Breast epithelium (tissue), 4 donors: Measurements from ENCODE around the gene IRF2BP2. TPM values are rescaled to one million over a fixed set of nuclear protein-coding genes. Genes with fewer than 3 reads are reported as not detected.
A peak's percentile ranks its signal among the peaks of the same experiment; 100 is the strongest.

ENCODE experiments used
- DNase-seq, 2 donors: peaks; one replicate each; pipeline ENCODE4 v3.0.0-alpha.2; 2019; ENCODE audit warnings: low spot score in 2 of 2
- H3K27ac ChIP-seq, 2 donors: fragments of 200-600 bp; sonication (generic) in 1 of 2; one replicate each; pipeline ENCODE4 v1.5.1; 2016 to 2019; ENCODE audit warnings: mild to moderate bottlenecking in 1 of 2
- H3K27me3 ChIP-seq, 2 donors: fragments of 200-600 bp; sonication (generic) in 1 of 2; one replicate each; pipeline versions ENCODE4 v1.5.1 to v1.6.0; 2017 to 2019; ENCODE audit warnings: control low read depth in 1 of 2, mild to moderate bottlenecking in 1 of 2
- H3K36me3 ChIP-seq: fragments of 200-600 bp; one replicate; pipeline ENCODE4 v1.5.1; 2019
- H3K4me1 ChIP-seq, 2 donors: fragments of 200-600 bp; sonication (generic); one replicate each; pipeline ENCODE4 v1.5.1; 2016 to 2019; ENCODE audit warnings: control low read depth in 1 of 2
- H3K4me3 ChIP-seq, 3 donors: fragments of 200-600 bp; sonication (generic); 1 replicate in 2 of 3; 2 replicates in 1 of 3; pipeline ENCODE4 v1.5.1; 2016 to 2019; ENCODE audit warnings: mild to moderate bottlenecking in 3 of 3, moderate library complexity in 2 of 3
- H3K9me3 ChIP-seq, 2 donors: fragments of 200-600 bp; sonication (generic) in 1 of 2; one replicate each; pipeline ENCODE4 v1.5.1; 2016 to 2019; ENCODE audit warnings: control low read depth in 1 of 2
- POLR2A ChIP-seq: fragments of 450-650 bp; IDR thresholded peaks from one replicate; pipeline ENCODE4 v1.6.1; 2016; ENCODE audit warnings: antibody characterized with exemption, mild to moderate bottlenecking, moderate library complexity
- POLR2AphosphoS5 ChIP-seq, 3 donors: sonication (generic); formaldehyde crosslinking; IDR thresholded peaks; one replicate each; pipeline ENCODE4 v1.6.1; 2017; ENCODE audit warnings: antibody characterized with exemption in 3 of 3
- intact Hi-C: fragments of 100-400 bp; cut with DNase I; formaldehyde crosslinking; loops from one replicate; pipeline ENCODE4 v1.15.1; 2023; ENCODE audit warnings: low total_unique reads
- total RNA-seq, 3 donors: library from RNA; depleted of rRNA; stranded (reverse); fragments of >200 nt; gene quantifications; one replicate each; pipeline ENCODE4 v1.1.0, GENCODE V29; 2016
- TF ChIP-seq, protein P1 (sequence below), 3 donors: fragments of 450-650 bp; IDR thresholded peaks; one replicate each; pipeline ENCODE4 v1.5.1; 2016 to 2017; ENCODE audit warnings: antibody characterized with exemption in 3 of 3, mild to moderate bottlenecking in 3 of 3, moderate library complexity in 3 of 3

IRF2BP2 gene
- total RNA-seq, 3 donors from 2014 or later = 60.3 to 108 (median 84.9) TPM

DNA sequence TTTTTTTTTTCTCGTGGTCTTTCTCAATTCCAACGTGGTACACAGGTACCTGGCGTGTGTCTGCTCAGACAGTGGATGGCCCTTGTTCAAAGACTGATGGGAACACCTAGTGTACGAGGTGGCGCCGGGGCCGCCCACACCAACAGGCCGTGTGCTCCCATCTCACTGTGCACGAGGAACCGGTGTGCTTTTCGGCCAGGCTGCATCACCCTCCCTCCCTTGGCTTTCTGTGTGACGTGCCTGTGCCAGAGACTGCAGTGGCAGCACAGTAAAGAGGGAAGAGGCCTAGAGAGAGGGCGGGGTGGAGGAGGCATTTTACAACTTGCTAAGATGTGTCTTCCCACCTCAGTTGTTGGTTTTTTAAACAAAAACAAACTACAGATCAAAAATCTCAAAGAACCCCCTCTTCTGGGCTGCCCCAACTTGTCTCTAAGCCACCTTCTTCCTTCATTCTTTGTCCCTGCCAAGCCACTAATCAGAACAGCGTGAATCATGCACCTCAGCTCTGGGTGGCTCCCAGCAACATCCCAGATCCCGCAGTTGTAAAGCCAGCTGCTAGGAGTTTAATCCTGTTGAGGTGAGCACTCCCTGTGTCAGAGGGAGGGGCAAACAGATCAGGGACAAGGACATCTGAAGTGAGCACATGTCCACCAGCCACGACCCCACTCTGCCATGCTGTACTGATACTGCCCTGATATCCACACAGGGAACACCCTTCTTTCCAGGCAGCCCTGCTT, 20.7 kb downstream of the IRF2BP2 start:
- Histone ChIP-seq H3K36me3 (no peaks in the 10 kb centered on the region), H3K4me1 (peaks cover 0 to 2% of the 10 kb centered on the region in 2 donors), H3K9me3 (no peaks in the 10 kb centered on the region), H3K27me3 (no peaks in the 10 kb centered on the region), H3K4me3 (no peak overlapping the region), H3K27ac (peak overlapping the region; percentile 77 to 79)
- DNase-seq = peak in 1 of 2 donors; percentile 74
- TF ChIP-seq, protein P1, sequence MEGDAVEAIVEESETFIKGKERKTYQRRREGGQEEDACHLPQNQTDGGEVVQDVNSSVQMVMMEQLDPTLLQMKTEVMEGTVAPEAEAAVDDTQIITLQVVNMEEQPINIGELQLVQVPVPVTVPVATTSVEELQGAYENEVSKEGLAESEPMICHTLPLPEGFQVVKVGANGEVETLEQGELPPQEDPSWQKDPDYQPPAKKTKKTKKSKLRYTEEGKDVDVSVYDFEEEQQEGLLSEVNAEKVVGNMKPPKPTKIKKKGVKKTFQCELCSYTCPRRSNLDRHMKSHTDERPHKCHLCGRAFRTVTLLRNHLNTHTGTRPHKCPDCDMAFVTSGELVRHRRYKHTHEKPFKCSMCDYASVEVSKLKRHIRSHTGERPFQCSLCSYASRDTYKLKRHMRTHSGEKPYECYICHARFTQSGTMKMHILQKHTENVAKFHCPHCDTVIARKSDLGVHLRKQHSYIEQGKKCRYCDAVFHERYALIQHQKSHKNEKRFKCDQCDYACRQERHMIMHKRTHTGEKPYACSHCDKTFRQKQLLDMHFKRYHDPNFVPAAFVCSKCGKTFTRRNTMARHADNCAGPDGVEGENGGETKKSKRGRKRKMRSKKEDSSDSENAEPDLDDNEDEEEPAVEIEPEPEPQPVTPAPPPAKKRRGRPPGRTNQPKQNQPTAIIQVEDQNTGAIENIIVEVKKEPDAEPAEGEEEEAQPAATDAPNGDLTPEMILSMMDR (IDR thresholded peaks at IDR 0.05) = no peak
- TF ChIP-seq POLR2AphosphoS5 (IDR thresholded peaks at IDR 0.05) (peak in 1 of 3 donors; percentile 6), POLR2A (no peak)
- intact Hi-C loops = no loop called here

DNA sequence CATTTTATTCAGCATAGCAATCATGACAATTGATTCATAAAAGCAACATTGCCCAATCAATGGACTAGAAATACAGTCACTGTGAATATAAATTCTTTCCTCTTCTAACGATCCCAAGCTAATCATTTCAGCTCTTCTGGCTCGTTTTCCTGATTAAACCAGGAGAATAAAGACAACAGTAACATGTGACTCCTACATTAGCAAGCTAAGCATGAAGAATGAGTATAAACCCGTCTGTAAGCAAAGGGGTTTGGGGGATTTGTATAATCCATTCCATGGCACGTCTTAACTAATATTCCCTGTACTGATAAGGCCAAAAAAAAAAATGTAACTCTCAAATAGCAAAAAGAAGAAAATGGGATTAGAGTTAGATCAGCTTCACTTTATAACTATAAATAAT, 21.6 kb downstream of the IRF2BP2 start:
- peak overlapping the region in 1 of 2 donors; percentile 77 for H3K27ac ChIP-seq
- no peak for DNase-seq

DNA sequence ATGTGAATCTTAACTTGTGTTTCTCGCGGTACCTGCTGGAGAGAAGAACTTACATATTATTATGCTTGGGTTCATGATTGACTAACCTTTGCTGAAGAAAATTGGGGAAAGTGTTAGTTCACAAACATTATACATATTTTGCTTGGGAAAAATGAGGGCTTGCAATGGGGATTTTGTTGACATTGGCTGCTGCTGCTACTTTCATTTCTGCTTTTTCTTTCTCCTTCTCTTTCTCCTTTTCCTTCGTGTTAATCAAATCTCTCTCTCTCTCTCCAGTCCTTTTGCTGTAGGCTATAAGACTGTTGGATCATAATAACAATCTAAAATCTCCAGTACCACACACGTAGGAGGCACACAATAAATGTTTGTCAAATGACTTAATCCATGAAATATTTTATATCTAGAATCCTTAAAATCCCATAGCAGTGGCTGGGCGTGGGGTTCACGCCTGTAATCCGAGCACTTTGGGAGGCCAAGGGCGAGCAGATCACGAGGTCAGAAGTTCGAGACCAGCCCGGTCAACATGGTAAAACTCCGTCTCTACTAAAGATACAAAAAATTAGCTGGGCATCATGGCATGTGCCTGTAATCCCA, 23.0 kb downstream of the IRF2BP2 start:
- no peaks in the 10 kb centered on the region for H3K9me3 ChIP-seq
- peaks cover 0 to 2% of the 10 kb centered on the region in 2 donors for H3K4me1 ChIP-seq
- intact Hi-C loops = no loop called here
- no peaks in the 10 kb centered on the region for H3K27me3 ChIP-seq
- no peaks in the 10 kb centered on the region for H3K36me3 ChIP-seq
- H3K27ac ChIP-seq = peak overlapping the region; percentile 31 to 51
- DNase-seq = no peak
- TF ChIP-seq, protein P1 (IDR thresholded peaks at IDR 0.05) = no peak
- no peak for TF ChIP-seq POLR2A
- no peak for TF ChIP-seq POLR2AphosphoS5 (IDR thresholded peaks at IDR 0.05)
- H3K4me3 ChIP-seq = no peak overlapping the region

More for the DNA sequence above, 21.6 kb downstream of the IRF2BP2 start:
- H3K4me3 ChIP-seq = no peak overlapping the region
- no peaks in the 10 kb centered on the region for H3K9me3 ChIP-seq
- H3K27me3 ChIP-seq = no peaks in the 10 kb centered on the region
- TF ChIP-seq, protein P1 (IDR thresholded peaks at IDR 0.05) = no peak
- TF ChIP-seq POLR2A (no peak), POLR2AphosphoS5 (IDR thresholded peaks at IDR 0.05) (no peak)
- intact Hi-C loops = no loop called here
- H3K36me3 ChIP-seq = no peaks in the 10 kb centered on the region
- H3K4me1 ChIP-seq = peaks cover 0 to 2% of the 10 kb centered on the region in 2 donors

DNA sequence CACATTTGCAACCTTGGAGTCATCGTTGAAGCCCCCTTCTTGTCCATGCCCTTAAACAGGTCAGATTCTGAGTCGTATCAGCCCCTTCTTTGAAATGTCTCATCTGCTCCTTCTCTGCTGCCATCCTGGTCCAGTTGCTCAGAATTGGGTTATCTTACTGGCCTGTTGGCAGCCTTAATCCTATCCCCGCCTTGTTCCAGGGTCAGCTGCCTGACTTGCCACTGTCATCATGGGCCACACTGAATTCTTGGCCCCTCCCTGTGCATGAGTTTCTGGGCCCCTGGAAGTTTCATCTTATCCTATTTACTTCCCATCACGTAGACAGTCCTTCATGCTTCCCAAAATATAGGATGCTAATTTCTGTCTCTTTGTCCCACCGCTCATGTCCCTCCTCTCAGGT, 23.7 kb downstream of the IRF2BP2 start:
- Histone ChIP-seq H3K9me3 (no peaks in the 10 kb centered on the region), H3K4me1 (peaks cover 0 to 2% of the 10 kb centered on the region in 2 donors), H3K4me3 (no peak overlapping the region), H3K36me3 (no peaks in the 10 kb centered on the region), H3K27me3 (no peaks in the 10 kb centered on the region), H3K27ac (peak overlapping the region; percentile 1 to 50)
- TF ChIP-seq POLR2A (no peak), POLR2AphosphoS5 (IDR thresholded peaks at IDR 0.05) (no peak)
- TF ChIP-seq, protein P1 (IDR thresholded peaks at IDR 0.05) = no peak
- intact Hi-C loops = no loop called here
- DNase-seq = no peak
